IPS DF 4.7 (cell line): ENCODE measurements around the gene RUSF1.
"Not testable (repeated sequence)": the region's sequence is repeated elsewhere in the genome, so short reads cannot be mapped to it uniquely, and the experiment has no call there.

ENCODE experiments used
- DNase-seq: peaks from one replicate; pipeline ENCODE4 v3.0.0-alpha.2; 2013; ENCODE audit warnings: low spot score; ENCODE audit errors: extremely low read depth

RUSF1 gene

GRCh38 chr16:31507929-31508705 lies at the start of gene RUSF1:
TSS of gene RUSF1 (minus strand) at chr16:31508391. CDS start at chr16:31508373, 18 bp downstream.
- DNase-seq, result no peak

- no peak for DNase-seq
Measured at GRCh38 chr16:31542763-31543162, 34.6 kb upstream of the RUSF1 start.

- DNase-seq, result not testable (repeated sequence)
Measured at GRCh38 chr16:31539762-31540161, 31.6 kb upstream of the RUSF1 start.

GRCh38 chr16:31538243-31538598 lies 30.0 kb upstream of the RUSF1 start:
- DNase-seq, result not testable (repeated sequence)

DNA sequence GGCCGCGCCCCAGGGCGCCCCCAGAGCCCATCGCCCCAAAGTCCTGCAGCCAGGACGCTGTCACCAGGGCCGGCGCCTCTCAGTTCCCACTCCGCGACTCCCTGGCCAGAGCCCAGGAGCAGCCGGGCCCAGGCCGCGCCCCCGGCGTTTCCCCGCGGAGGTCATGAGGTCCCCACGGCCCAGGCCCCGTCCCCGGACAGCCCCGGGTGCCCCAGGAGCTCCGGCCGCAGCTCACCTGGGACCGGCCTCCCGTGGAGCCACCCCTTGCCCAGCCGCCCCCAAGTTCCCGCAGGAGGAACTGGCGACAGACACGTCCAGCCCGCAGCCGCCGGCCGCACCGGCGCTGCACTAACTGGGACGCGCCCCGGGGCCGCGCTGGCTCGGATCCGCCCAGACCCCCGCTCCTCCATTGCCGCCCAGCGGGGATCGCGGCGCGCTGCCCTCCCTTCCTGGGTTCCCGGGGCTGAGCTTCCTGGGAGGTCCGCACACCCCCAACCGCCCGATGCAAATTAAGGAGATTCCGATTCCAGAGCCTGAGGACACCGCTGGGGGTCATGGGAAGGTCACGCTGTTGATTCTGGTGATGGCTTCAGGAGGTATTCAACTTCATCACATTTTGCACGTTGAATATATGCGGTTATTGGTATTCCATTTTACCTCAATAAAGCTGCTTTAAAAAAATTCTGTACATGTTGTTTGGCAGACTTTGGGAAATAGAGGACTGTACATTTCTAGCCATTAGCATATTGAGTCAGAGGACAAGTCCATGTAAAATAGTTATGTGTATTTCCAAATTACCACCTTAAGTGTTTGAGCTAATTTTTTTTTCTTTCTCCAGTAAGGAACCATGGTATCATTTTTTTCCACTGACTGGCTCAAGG lies 29.4 kb upstream of the RUSF1 start:
- DNase-seq, result no peak

DNA sequence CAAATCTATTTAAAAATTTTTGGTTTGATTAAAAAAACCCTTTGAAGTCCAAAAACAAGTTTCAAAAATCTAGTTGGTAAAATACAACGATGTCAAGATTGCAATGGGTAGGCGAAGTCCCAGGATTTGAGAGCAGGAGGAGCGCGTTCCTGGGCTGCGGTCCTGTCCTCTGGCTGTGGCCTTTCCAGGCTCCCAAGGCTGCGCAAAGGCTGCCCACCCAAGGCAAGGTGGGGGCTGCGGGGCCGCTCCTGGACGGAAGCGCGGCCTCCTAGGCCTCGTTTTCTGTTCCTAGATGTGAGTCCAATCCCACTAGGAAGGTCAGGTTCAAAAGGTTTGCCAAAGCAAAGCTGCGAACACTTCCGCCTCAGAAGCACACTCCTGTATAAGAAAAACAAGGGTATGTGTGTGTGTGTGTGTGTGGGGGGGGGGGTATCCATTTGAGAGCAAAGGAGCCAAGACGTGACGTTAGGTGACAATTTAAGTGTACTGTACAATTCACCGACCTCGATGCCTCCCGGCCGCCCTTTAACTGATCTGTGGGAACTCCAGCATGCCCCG lies 28.7 kb upstream of the RUSF1 start:
- DNase-seq, result no peak

DNA sequence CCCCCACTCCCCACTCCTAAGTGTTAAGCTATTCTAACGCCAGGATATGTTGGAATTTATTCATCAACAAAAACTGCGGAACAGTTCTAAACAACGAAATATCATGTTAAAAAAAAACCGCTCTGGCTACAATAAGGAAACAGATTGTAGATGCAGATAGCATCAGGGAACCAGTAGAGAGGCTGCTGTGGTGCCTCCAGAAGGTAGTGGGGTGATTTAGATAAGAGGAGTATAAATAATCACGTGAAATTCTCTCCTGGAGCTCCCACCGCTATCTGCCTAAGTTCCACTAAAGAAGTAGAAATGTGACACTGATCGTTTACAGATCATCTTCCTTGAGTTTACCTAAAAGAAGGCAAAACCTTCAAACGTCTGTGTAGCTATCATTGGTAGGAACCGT lies 27.5 kb upstream of the RUSF1 start:
- no peak for DNase-seq

DNA sequence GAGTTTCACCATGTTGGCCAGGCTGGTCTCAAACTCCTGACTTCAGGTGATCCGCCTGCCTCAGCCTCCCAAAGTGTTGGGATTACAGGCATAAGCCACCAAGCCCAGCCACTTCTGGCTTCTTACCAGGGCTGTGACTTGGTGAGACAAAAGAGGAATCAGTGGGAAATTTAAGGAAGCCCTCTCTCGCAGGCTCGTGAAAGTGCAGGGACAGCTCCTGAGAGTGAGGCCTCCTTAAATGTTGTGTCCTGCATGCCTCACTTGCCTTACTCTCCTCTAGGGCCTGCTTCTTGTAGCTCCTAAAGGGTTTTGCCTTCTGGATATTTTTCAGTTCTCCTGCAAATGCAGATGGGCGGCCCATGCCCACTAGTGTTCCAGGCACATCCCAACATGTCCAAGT lies 24.7 kb upstream of the RUSF1 start:
- no peak for DNase-seq

- no peak for DNase-seq
Measured at GRCh38 chr16:31532120-31532519, 23.9 kb upstream of the RUSF1 start.

GRCh38 chr16:31531096-31531495 lies 22.9 kb upstream of the RUSF1 start:
- no peak for DNase-seq

DNA sequence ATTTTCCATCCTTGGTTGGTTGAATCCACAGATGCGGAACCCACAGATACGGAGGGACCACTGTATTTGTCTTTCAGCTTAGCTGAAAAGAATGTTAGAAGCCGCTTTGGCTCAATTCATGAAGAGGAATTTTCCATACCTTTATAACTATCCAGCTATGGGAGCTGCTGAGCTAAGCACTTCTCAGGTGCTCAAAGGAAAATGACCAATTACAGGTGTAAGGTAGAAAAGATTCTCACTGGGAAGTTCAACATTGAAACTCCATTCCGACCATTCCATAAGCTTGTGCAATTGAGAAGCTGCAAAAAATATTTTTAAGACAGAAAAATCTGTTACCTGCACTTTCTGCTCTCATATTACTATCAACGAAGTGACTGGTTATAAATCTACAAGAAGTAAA lies 22.2 kb upstream of the RUSF1 start:
- DNase-seq, result no peak

- no peak for DNase-seq
Measured at GRCh38 chr16:31529937-31530312, 21.7 kb upstream of the RUSF1 start.

DNA sequence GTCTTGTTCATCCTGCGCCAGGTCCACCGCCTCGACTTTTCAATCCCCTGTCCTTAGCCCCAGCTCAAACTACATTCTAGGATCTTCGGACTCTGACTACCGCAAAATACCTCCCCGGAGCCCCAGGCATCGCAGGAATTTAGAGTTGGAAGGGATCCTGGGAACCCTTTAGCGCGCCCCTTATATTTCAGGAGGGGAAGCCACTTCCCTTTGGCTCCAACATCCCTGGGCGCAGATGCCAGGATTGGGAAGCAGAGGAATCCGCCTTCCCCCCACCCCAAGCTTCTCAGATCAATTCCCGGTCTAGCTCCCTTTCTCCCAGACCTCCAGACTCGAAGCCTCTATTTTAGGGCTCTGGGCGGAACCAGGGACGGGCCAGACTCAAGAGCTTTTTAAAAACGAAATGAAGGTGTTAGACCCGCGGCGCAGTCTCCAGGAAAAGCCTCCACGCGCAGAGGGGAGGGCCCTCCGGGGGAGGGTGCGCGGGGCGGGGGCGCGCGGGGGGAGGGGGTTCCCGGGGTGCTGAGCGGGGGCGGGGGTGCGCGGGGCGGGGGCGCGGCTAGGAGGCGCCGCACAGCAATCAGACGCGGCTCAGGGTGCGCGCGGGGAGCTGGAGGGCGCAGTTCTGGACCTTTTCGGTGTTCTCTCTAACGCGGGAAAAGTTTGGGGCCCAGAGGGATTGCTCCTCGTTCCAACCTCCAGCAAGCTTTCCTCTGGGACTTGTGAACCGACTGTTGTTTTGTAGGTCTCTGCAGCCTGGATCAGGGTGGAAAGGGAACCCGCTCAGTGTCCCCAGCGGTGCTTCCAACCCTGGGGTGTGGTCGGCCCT lies 21.1 kb upstream of the RUSF1 start:
- DNase-seq, result no peak

- DNase-seq, result no peak
Measured at GRCh38 chr16:31528523-31529107, 20.4 kb upstream of the RUSF1 start.

GRCh38 chr16:31527734-31528274 lies 19.6 kb upstream of the RUSF1 start, which contains the start of gene AHSP:
TSS of gene AHSP (plus strand) at chr16:31527900. CDS start at chr16:31528140, 240 bp downstream.
- no peak for DNase-seq

DNA sequence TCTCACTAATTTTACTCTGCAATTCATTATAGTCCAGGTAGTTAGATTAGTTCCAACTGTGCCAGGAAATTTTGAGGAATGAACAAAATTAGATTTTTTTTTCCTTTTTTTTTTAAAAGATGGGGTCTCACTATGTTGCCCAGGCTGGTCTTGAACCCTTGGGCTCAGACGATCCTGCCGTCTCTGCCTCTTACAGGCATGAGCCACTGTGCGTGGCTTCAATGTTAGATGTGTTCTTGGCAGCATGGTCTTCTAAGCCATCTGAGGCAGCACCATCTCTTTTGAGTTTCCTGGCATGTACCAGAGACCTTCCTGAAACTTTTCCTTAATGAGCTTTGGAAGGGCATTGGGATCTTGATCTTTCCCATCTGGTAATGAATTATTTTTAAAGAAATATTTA lies 16.9 kb upstream of the RUSF1 start:
- DNase-seq, result no peak

DNA sequence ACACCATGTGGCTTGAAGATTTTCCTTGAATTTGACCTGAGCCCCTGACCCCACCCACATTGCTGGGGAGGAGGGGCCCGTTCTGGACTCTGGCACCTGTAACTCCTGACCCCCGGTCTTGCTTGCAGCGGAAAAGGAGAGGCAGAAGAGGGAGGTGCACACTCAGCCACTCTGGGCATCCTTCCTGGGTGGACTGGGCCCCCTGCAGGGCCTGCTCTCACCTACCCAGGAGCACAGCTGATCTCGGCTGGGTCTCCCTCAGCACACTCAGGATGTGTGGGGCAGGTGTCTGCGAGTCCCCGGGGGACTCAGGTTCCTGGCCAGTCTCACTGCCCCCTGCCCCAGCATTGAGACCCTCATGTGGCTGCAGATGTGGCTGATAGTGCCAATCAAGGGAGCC lies 15.6 kb upstream of the RUSF1 start:
- DNase-seq, result not testable (repeated sequence)

DNA sequence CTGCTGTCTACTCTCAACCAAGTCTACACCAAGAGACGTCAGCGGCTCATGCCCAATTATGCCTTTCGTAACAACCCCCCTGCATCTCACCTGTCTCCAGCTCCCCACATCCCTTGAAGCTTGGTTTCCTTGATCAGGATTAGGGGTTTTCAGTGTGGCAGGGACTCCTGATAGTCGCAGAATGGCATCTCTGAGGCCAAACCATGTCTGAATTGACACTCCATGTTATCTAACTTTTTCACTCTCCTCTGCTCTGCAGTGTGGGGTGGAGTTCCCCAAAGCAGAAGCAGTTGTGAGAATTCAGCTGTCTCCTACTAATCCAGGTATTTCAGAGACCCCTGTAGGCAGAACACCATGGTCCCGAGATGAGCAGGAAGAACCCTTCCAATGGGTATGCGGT lies 13.9 kb upstream of the RUSF1 start:
- DNase-seq, result no peak

DNA sequence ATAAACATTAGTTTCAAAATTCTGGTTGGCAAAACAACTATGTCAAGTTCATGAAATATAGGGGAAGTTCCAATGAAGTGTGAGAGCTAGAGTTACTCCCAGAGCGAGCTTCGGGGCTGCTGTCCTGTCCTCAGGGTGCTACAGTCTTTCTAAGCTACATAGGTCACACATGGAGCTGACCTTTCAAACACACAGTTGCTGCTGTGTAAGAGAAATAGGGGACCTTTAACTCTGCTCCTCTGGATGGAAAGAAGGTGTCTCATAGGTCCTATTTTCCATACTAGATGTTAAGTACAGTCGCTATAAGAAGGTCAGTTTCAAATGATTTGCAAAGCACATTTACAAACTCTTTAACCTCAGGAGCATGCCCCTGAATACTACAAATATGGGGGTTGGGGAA lies 13.2 kb upstream of the RUSF1 start:
- DNase-seq, result no peak

- DNase-seq, result no peak
Measured at GRCh38 chr16:31519759-31520431, 11.7 kb upstream of the RUSF1 start.
